HCT116 (cell line): Measurements from ENCODE around the gene GJA9.

ENCODE experiments used
- CEBPB ChIP-seq: IDR thresholded peaks from 2 replicates; pipeline ENCODE4 v1.6.1; 2012; ENCODE audit warnings: low read depth
- EZH2 ChIP-seq: fragments of 200-600 bp; sonication (generic); IDR thresholded peaks from 2 replicates; pipeline ENCODE4 v1.6.1; 2017; ENCODE audit warnings: antibody characterized with exemption, mixed run types
- EZH2phosphoT487 ChIP-seq: fragments of 200-600 bp; IDR thresholded peaks from 2 replicates; pipeline ENCODE4 v1.6.1; 2018; ENCODE audit warnings: antibody characterized with exemption, borderline replicate concordance
- POLR2A ChIP-seq: IDR thresholded peaks from 2 replicates; pipeline ENCODE4 v1.7.0; 2011; ENCODE audit warnings: borderline replicate concordance; ENCODE audit not compliant: insufficient read depth, insufficient read length; ENCODE audit errors: extremely low read depth
- POLR2AphosphoS5 ChIP-seq: IDR thresholded peaks from 2 replicates; pipeline ENCODE4 v1.6.1; 2011; ENCODE audit warnings: mild to moderate bottlenecking, low read depth, low read length, moderate library complexity
- SIN3A ChIP-seq: IDR thresholded peaks from 2 replicates; pipeline ENCODE4 v1.6.1; 2012; ENCODE audit warnings: low read depth
- SRF ChIP-seq: IDR thresholded peaks from 2 replicates; pipeline ENCODE4 v1.6.1; 2012; ENCODE audit warnings: low read depth
- ZFX ChIP-seq: fragments of 450-650 bp; IDR thresholded peaks from 2 replicates; pipeline ENCODE4 v1.6.1; 2017
- ZNF274 ChIP-seq: fragments of 200-500 bp; sonication (Bioruptor generic); IDR thresholded peaks from 2 replicates; pipeline ENCODE4 v1.6.1; 2014; ENCODE audit warnings: mild to moderate bottlenecking, low read depth, low read length, inconsistent platforms
- TF ChIP-seq, protein P1 (sequence below), 3 experiments: fragments of 200-600 bp in 1 of 3; sonication (generic) in 1 of 3; IDR thresholded peaks in 2 of 3; conservative IDR thresholded peaks in 1 of 3; 2 replicates each; pipeline ENCODE4 v1.5.1; 2012 to 2017; ENCODE audit warnings: low read depth in 2 of 3, low read length in 2 of 3, antibody characterized with exemption in 1 of 3, borderline replicate concordance in 1 of 3, control low read depth in 1 of 3, mild to moderate bottlenecking in 1 of 3, mixed read lengths in 1 of 3, mixed run types in 1 of 3, moderate library complexity in 1 of 3; ENCODE audit not compliant: insufficient read depth in 1 of 3
- TF ChIP-seq, protein P2 (sequence below): IDR thresholded peaks from 2 replicates; pipeline ENCODE4 v1.6.1; 2012
- TF ChIP-seq, protein P3 (sequence below): IDR thresholded peaks from 2 replicates; pipeline ENCODE4 v1.6.1; 2012

DNA sequence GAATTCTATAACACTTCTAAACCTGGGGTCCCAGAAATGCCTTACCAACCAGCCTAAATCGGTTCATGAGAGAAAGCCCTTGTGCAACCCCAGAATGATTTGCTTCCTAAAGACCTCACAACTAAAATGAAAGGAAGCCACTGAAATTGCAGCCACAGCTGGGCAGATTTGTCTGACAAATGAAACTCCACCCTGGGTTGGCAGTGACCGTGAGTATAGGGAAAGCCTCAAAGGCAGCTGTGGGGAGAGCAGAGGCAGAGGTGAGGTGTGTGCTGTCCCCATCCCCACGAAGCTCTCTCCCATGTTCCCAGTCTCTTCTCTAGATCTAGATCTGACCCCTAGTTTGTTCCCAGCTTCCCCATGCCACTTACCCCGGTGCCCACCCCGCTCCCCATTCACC, 37.2 kb upstream of the GJA9 start:
- no peak for TF ChIP-seq SRF
- TF ChIP-seq, protein P1, sequence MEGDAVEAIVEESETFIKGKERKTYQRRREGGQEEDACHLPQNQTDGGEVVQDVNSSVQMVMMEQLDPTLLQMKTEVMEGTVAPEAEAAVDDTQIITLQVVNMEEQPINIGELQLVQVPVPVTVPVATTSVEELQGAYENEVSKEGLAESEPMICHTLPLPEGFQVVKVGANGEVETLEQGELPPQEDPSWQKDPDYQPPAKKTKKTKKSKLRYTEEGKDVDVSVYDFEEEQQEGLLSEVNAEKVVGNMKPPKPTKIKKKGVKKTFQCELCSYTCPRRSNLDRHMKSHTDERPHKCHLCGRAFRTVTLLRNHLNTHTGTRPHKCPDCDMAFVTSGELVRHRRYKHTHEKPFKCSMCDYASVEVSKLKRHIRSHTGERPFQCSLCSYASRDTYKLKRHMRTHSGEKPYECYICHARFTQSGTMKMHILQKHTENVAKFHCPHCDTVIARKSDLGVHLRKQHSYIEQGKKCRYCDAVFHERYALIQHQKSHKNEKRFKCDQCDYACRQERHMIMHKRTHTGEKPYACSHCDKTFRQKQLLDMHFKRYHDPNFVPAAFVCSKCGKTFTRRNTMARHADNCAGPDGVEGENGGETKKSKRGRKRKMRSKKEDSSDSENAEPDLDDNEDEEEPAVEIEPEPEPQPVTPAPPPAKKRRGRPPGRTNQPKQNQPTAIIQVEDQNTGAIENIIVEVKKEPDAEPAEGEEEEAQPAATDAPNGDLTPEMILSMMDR (IDR thresholded peaks at IDR 0.05 in 2 of 3, conservative IDR thresholded peaks at IDR 0.05 in 1 of 3; ENCODE audit: borderline replicate concordance in 1 of 3, insufficient read depth in 1 of 3, low read depth in 2 of 3, low read length in 2 of 3) = no peak
- TF ChIP-seq, protein P2, sequence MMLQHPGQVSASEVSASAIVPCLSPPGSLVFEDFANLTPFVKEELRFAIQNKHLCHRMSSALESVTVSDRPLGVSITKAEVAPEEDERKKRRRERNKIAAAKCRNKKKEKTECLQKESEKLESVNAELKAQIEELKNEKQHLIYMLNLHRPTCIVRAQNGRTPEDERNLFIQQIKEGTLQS = no peak
- no peak for TF ChIP-seq CEBPB
- TF ChIP-seq ZNF274 = no peak
- TF ChIP-seq POLR2AphosphoS5 = no peak
- TF ChIP-seq EZH2 = no peak
- TF ChIP-seq, protein P3, sequence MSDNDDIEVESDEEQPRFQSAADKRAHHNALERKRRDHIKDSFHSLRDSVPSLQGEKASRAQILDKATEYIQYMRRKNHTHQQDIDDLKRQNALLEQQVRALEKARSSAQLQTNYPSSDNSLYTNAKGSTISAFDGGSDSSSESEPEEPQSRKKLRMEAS = no peak
- TF ChIP-seq POLR2A = no peak
- no peak for TF ChIP-seq SIN3A
- TF ChIP-seq EZH2phosphoT487 = no peak
- TF ChIP-seq ZFX = no peak
